Muscle of leg (tissue), 11 donors: ENCODE results near the gene PFKP. TPM values are rescaled to one million over a fixed set of nuclear protein-coding genes. Genes with fewer than 3 reads are reported as not detected.

ENCODE experiments used
- DNase-seq: peaks from one replicate; pipeline ENCODE4 v3.0.0; 2013
- H3K27ac ChIP-seq: one replicate; pipeline ENCODE4 v1.5.1; 2013; ENCODE audit warnings: mild to moderate bottlenecking, low read length, control low read depth
- H3K27me3 ChIP-seq: one replicate; pipeline ENCODE4 v1.6.1; 2013; ENCODE audit warnings: low read length; ENCODE audit not compliant: control insufficient read depth, insufficient read depth
- H3K36me3 ChIP-seq: one replicate; pipeline ENCODE4 v1.6.1; 2013; ENCODE audit warnings: low read length; ENCODE audit not compliant: control insufficient read depth, insufficient read depth
- H3K4me1 ChIP-seq: one replicate; pipeline ENCODE4 v1.6.1; 2013; ENCODE audit warnings: low read length; ENCODE audit not compliant: control insufficient read depth, insufficient read depth
- H3K4me3 ChIP-seq: one replicate; pipeline ENCODE4 v1.5.1; 2013; ENCODE audit warnings: low read length, control low read depth
- H3K9me3 ChIP-seq: replicated peaks from 2 replicates; pipeline ENCODE4 v1.6.1; 2013; ENCODE audit warnings: low read depth, low read length; ENCODE audit not compliant: control insufficient read depth
- WGBS: methylation state at CpG from one replicate; pipeline ENCODE4 v1.1.5; 2013; ENCODE audit warnings: missing lambda C conversion rate; ENCODE audit not compliant: insufficient coverage; 5-methylcytosine and 5-hydroxymethylcytosine counted together
- polyA plus RNA-seq, 8 donors: library from polyadenylated mRNA; unstranded; fragments of 120-200 nt; gene quantifications; one replicate each; pipeline versions ENCODE4 v1.2.1 to v1.2.3, GENCODE V29; 2013; ENCODE audit warnings: inconsistent platforms in 1 of 8, low replicate concordance in 1 of 8; ENCODE audit not compliant: insufficient read length in 8 of 8, insufficient read depth in 1 of 8
- total RNA-seq: library from RNA; stranded (reverse); fragments of 120-200 nt; gene quantifications from one replicate; pipeline ENCODE4 v1.2.4, GENCODE V29; 2013

PFKP gene
- total and polyA plus RNA-seq, 9 donors = 15.0 to 24.4 (median 18.6) TPM

DNA sequence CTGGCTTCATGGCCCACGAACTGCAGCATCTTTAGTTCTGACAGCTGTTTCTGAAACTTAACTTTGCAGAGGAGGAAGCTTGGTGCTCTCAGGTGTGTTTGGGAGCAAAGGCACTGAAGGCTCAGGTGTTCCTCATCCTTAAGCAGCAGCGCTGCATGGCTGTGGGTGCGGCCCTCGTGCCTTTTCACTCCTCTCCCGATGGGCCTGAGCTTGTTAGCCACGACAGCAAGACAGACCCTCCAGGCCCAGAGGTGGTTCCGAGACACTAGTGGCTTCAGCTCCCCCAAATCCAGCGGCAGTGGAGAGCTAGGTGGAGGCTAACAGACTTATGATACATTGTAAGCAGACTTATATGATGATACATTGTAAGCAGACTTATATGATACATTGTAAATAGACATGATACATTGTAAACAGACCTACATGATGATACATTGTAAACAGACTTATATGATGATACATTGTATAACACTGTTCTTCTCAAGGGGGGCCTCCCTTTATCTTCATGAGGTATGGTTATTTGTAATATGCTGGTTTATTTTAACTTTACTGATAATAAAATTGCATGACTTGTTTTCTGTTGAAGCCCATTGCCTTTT, 14.1 kb downstream of the PFKP start:
- no peaks in the 10 kb centered on the region for H3K4me1 ChIP-seq
- H3K27ac ChIP-seq = no peak overlapping the region
- no peak for DNase-seq
- 78% methylated on average over 3 of the region's 8 CpGs for WGBS
- H3K36me3 ChIP-seq = no peaks in the 10 kb centered on the region
- no peak overlapping the region for H3K4me3 ChIP-seq
- H3K9me3 ChIP-seq = no peaks in the 10 kb centered on the region
- H3K27me3 ChIP-seq = no peaks in the 10 kb centered on the region

DNA sequence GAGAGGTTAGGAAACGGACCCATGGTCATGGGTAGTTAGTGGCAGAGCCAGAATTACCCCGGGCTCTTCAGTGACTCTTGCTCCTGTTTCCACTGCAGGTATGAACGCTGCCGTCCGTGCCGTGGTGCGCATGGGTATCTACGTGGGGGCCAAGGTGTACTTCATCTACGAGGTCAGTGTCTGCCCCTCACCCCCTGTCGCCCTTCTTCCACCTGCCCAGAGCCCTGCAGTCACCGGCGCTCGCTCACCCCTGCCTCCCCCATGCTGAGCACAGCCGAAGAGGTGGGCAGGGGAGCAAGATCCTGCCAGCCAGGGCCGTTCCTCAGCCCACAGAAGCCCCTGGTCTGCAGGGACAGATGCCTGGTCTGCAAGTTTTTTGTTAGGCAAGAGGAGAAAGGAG, 14.9 kb downstream of the PFKP start:
- H3K4me1 ChIP-seq = no peaks in the 10 kb centered on the region
- no peak overlapping the region for H3K4me3 ChIP-seq
- WGBS = 88% methylated on average over 9 of the region's 15 CpGs
- no peaks in the 10 kb centered on the region for H3K36me3 ChIP-seq
- H3K27me3 ChIP-seq = no peaks in the 10 kb centered on the region
- no peak for DNase-seq
- no peak overlapping the region for H3K27ac ChIP-seq
- H3K9me3 ChIP-seq = no peaks in the 10 kb centered on the region

DNA sequence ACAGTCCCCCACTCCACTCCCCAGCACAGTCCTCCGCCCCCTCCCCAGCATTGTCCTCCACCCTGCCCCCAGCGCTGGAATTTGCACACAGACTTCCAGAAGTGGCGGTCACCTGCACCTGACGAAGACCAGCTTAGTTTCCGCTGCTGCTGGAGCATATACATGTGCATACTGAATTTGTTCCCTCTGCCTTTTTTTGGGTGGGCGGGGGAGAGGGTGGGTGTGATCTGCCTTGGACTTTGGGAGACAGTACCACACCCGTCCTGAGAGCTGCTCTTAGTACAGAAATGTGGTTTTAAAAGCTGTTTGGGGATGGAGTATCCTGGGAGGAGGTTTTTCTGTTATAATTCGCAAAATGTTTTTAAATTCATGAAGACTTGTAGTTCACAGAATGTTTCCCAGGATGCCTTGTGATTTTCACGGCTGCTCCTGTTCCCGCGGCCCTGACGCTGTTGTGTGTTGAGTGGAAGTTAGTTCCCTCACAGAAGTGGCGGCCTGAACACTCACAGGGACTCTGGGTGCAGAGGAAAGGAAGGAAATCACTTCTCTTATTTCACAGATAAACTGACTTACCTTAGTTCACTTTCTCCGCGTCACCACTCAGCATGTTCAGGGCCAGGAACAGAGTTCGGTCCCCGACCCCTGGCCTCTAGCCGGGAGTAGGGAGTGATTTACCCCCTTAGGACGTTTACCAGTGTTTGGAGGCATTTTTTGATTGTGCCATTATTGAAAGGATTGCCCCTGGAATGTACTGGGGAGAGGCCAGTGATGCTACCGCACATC, 18.6 kb downstream of the PFKP start:
- 64% methylated on average over 11 of the region's 20 CpGs for WGBS
- no peak overlapping the region for H3K4me3 ChIP-seq
- H3K4me1 ChIP-seq = peaks cover 2% of the 10 kb centered on the region
- H3K27me3 ChIP-seq = no peaks in the 10 kb centered on the region
- no peaks in the 10 kb centered on the region for H3K9me3 ChIP-seq
- peak; percentile 46 for DNase-seq
- no peak overlapping the region for H3K27ac ChIP-seq
- H3K36me3 ChIP-seq = no peaks in the 10 kb centered on the region

DNA sequence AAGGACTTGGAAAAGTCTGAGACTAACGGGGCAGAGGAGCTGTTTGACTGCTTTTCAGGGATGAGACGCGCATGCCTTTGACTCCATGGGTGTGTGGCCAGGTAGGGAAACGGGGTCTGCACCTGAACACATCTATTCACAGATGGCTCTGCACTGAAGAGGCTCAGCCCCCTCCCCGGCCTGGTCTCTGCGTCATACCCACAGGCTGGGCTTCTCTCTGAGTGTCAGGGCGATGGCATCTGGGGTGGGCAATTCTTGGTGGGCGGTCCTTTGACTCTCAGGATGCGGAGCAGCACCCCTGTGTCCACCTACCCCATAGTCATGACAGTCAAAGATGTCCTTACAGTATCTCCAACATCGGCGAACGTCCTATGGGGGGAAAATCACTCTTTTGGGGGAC, 23.0 kb downstream of the PFKP start:
- no peak overlapping the region for H3K4me3 ChIP-seq
- WGBS = 90% methylated on average over 4 of the region's 12 CpGs
- DNase-seq = no peak
- peaks cover 3% of the 10 kb centered on the region for H3K4me1 ChIP-seq
- H3K36me3 ChIP-seq = no peaks in the 10 kb centered on the region
- H3K27ac ChIP-seq = no peak overlapping the region
- H3K9me3 ChIP-seq = no peaks in the 10 kb centered on the region
- H3K27me3 ChIP-seq = no peaks in the 10 kb centered on the region

DNA sequence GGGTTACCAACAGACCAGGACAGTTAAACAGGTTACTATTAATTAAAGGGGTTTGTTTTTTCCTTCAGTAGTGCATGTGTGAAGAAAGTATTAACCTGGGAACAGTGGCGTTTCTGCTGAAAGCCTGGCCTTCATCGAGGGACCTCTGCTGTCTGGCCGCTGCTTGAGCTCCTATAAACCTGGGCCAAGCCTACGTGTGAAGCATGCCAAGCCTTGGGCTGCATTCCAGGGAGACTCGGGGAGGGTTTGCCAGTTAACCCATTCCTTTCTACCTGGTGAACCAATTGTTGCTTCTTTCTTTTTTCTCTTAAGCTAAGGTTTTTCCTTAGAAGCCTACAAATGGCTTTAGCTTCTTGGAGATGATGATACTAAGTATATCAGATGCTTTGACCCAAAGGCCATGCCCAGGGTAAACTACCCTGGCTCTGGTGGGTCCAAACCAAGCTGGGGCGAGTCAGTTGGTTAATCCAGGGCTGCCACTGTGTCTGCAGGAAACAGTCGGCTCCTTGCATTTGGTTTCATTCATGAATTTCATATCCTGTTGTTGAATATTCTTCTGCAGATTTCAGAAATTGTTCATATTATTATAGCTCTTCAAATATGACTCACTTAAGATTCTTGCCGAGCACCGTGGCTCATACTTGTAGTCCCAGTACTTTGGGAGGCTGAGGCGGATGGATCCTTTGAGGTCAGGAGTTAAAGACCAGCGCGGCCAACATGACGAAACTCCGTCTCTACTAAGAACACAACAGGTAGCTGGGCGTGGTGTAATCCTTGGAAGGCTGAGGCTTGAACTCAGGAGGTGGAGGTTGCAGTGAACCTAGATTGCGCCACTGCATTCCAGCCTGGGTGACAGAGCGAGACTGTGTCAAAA, 23.8 kb downstream of the PFKP start:
- peak; percentile 63 for DNase-seq

DNA sequence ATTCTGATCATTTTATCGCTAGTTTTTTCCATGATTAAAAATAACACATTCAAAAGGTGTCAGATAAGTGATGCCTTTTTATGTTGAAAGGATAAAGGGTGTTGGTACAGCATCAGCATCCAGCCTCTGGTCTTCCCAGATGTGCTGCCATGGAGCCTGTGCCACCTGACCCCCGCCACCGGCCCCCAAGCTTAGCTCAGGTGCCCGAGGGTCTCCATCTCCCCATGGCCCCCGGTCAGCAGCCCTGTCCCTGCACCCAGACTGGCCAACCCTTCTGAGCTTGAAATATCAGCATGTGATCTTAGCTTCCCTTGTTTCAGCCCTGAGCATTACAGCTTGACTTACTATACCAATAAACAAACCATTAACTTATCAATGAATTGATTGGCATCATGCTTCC, 24.6 kb downstream of the PFKP start:
- H3K36me3 ChIP-seq = no peaks in the 10 kb centered on the region
- 89% methylated on average over 4 of the region's 5 CpGs for WGBS
- no peaks in the 10 kb centered on the region for H3K9me3 ChIP-seq
- no peaks in the 10 kb centered on the region for H3K27me3 ChIP-seq
- H3K4me1 ChIP-seq = peaks cover 5% of the 10 kb centered on the region
- H3K27ac ChIP-seq = no peak overlapping the region
- no peak for DNase-seq
- H3K4me3 ChIP-seq = no peak overlapping the region

More for the DNA sequence above, 23.8 kb downstream of the PFKP start:
- 14% methylated on average over 6 of the region's 17 CpGs for WGBS
- Histone ChIP-seq H3K9me3 (no peaks in the 10 kb centered on the region), H3K4me1 (peaks cover 5% of the 10 kb centered on the region), H3K27me3 (no peaks in the 10 kb centered on the region), H3K36me3 (no peaks in the 10 kb centered on the region), H3K27ac (no peak overlapping the region), H3K4me3 (no peak overlapping the region)

DNA sequence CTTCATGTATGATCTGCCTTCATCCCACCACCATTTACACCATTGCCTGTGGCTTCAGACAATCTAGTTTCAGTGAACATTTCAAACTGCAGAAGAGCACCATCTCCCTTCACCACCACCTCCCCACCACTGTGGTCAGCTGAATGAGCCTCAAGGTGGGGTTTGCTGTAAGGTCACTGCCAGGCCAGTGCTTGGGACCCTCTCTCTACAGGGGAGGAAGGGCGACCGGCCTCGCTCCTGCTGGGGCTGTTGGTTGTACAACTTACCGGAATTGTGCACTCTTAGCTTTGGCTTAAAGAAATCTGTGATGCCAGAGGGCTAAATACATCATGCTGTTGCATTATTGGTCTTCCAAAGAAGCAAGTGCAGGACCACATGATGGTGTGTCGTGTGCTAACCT, 26.6 kb downstream of the PFKP start:
- no peak overlapping the region for H3K4me3 ChIP-seq
- no peak overlapping the region for H3K27ac ChIP-seq
- DNase-seq = no peak
- peaks cover 5% of the 10 kb centered on the region for H3K4me1 ChIP-seq
- no peaks in the 10 kb centered on the region for H3K9me3 ChIP-seq
- WGBS = 100% methylated on average over 3 of the region's 5 CpGs
- H3K36me3 ChIP-seq = no peaks in the 10 kb centered on the region
- H3K27me3 ChIP-seq = no peaks in the 10 kb centered on the region

DNA sequence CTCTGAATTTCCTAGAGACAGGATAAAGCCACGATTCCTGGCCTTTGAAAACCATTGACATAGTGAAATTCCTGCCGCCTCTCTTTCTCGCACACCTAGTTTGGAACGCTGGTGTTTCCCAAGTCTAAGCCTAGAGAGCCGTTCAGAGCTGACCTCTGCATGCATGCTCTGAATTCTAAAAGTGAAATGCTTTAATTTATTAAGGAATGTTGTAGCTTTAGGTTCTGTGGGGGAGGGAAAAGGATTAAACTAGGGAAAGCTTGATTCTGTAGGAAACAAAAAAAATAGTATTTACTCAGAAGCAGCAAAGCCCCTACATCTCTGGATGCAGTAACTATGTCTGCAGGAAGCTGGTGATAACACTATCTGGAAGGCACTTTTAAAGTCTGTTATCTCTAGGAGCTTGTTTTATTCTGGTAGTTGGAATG, 27.3 kb downstream of the PFKP start:
- Histone ChIP-seq H3K27me3 (no peaks in the 10 kb centered on the region), H3K4me3 (no peak overlapping the region), H3K9me3 (no peaks in the 10 kb centered on the region), H3K4me1 (peaks cover 5% of the 10 kb centered on the region), H3K36me3 (no peaks in the 10 kb centered on the region), H3K27ac (no peak overlapping the region)
- 73% methylated on average over 4 of the region's 5 CpGs for WGBS
- no peak for DNase-seq

DNA sequence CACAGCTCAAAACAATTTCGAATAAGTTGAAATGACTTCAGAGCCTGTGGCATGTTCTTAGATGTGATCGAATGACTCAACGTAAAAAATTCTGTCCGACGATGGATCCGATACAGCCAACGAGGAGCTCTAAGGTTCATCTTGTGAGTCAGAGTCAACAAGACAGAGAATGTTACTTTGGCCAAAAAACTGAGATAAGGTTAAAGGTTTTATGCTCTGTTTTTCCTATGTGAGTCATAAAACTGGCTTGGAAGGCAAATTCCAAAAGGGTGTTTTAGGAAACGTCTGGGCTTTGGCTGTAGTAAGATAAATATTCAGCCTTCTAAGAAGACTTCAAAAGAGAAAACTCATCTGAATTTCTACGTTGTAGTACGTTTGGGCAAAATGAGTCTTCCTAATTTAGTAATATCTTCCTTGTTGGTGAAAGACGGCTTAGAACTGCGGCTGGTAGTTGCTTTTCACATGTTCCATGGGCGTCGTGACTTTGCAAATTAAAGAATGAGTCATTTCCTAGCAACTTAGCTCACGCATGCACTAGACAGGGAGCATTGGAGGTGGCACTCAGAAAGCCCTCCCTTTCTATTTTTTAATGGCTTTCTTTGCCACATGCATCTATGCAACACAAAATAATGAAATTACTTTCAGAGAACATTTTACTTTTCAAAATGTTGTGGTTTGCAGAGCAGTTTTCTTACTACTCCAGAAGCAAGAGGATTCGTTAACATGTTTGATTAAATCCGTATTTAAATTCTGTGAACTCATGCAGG, 28.2 kb downstream of the PFKP start:
- peak; percentile 85 for DNase-seq
- Histone ChIP-seq H3K27me3 (no peaks in the 10 kb centered on the region), H3K4me3 (no peak overlapping the region), H3K9me3 (no peaks in the 10 kb centered on the region), H3K36me3 (no peaks in the 10 kb centered on the region), H3K4me1 (peaks cover 5% of the 10 kb centered on the region), H3K27ac (peak overlapping the region; percentile 53)
- WGBS = 29% methylated on average over 10 of the region's 17 CpGs
